Measurements from ENCODE around the gene DOCK8.

Gene DOCK8

DNA sequence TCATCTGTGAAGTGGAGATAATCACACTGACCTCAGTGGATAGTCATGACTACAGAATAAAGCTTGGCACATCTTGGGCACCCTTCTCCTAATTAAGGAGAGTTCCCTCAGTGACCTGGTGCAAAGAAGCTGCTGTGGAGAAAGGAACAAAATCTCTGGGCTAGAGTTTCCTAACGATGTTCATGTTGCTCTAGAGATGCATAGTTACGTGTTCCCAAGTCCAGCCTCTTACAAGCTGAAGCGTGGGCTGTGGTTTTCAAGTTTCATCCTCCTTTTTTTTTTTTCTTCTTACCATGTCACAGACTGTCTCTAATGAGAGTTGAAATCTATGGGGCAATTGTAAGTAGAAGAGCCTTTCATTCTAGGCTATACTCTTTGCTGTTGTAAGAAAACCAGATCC lies 113.8 kb downstream of the DOCK8 start:
- H3K27me3 Mint-ChIP-seq (ENCODE audit: low read depth), result no peaks in the 10 kb centered on the region
- peaks cover 73% of the 10 kb centered on the region for H3K36me3 Mint-ChIP-seq (ENCODE audit: low read depth)
- H3K9me3 Mint-ChIP-seq, result no peaks in the 10 kb centered on the region
- H3K4me3 Mint-ChIP-seq, result no peak overlapping the region
- peaks cover 2% of the 10 kb centered on the region for H3K4me1 Mint-ChIP-seq (ENCODE audit: low read depth)
- no peak for DNase-seq (ENCODE audit: low spot score)
- H3K27ac Mint-ChIP-seq, result no peak overlapping the region

DNA sequence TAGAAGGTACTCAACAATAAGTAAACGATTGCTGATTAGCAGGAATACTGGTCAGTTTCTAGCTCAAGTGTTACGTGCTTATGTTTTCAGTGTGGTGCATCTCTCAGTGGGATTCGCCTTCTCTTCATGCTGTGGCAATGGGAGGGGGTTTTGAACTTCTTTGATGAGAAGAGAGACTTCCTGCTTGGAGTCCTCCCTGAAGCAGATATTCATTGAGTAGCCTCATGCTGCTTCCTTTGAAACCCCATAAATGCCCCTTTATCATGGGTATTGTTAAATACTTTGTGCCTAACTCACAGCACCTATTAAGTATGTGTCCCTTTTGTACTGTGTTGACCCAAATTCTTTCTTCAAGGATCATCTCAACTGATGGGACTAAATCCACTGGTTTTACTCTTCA lies 116.5 kb downstream of the DOCK8 start:
- Mint-ChIP-seq H3K4me1 (ENCODE audit: low read depth) (peaks cover 11% of the 10 kb centered on the region), H3K36me3 (ENCODE audit: low read depth) (peaks cover 77% of the 10 kb centered on the region), H3K27ac (no peak overlapping the region), H3K9me3 (no peaks in the 10 kb centered on the region), H3K4me3 (no peak overlapping the region), H3K27me3 (ENCODE audit: low read depth) (no peaks in the 10 kb centered on the region)
- no peak for DNase-seq (ENCODE audit: low spot score)

DNA sequence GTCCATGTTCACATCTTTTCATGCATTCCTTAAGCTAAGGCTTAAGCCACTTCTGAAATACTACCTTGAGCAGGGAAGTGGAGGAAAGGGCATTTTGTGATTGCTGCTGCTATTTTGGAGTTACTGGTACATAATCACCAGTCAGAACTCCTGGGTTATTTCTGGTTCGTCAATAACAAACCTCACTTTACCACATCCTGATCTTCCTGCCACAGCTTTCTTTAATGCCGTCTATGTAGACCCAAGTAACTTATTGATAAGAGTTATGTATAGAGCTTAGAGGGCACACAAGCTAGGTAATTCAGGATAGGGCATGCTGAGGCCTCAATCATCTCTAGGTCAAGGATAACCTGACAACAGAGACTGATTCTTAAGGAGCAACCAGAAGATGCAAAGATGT lies 120.7 kb downstream of the DOCK8 start:
- H3K36me3 Mint-ChIP-seq (ENCODE audit: low read depth), result peaks cover 81% of the 10 kb centered on the region
- H3K4me1 Mint-ChIP-seq (ENCODE audit: low read depth), result peaks cover 10% of the 10 kb centered on the region
- H3K9me3 Mint-ChIP-seq, result no peaks in the 10 kb centered on the region
- DNase-seq (ENCODE audit: low spot score), result no peak
- H3K4me3 Mint-ChIP-seq, result no peak overlapping the region
- no peaks in the 10 kb centered on the region for H3K27me3 Mint-ChIP-seq (ENCODE audit: low read depth)
- peak overlapping the region; percentile 52 for H3K27ac Mint-ChIP-seq

DNA sequence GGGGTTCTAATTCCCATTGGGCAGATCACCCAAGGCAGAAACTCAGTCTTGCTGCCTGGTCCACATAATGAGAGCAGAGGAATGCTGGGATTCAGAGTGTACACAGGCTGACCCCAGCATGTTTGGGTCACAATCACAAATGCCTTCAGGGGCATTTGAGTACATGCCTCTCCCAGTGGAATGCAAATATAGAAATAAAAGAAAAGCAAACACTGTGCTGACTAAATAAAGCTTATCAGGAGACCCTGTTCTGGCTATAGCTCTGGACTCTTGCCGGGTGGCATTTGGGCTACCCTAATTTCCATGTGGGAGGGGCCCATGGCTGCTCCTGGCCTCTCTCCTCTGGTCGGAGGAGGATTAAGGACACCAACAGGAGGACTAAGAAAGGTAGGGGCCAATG lies 121.4 kb downstream of the DOCK8 start:
- Mint-ChIP-seq H3K27ac (no peak overlapping the region), H3K9me3 (no peaks in the 10 kb centered on the region), H3K27me3 (ENCODE audit: low read depth) (no peaks in the 10 kb centered on the region), H3K4me3 (no peak overlapping the region), H3K36me3 (ENCODE audit: low read depth) (peaks cover 80% of the 10 kb centered on the region), H3K4me1 (ENCODE audit: low read depth) (peaks cover 10% of the 10 kb centered on the region)
- DNase-seq (ENCODE audit: low spot score), result no peak

DNA sequence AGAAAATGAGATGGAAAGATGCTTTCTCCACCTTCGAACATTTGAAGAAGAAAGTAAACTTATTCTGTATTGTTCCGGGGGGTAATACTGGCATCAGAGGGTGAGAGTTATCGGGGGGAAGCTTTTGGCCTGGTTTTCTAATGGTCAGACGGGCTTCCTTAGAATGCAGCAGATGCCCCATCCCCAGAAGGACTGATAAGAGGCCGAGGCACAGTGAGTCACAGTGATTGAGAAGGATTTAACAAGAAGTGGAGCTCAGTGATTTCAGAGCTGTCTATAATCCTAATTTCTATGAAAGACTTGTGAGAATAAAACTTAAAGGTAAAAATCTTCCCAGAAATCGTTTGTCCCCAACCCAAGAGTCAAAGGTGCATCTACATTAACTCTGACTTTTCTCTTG lies 123.9 kb downstream of the DOCK8 start:
- Mint-ChIP-seq H3K9me3 (no peaks in the 10 kb centered on the region), H3K27me3 (ENCODE audit: low read depth) (no peaks in the 10 kb centered on the region), H3K36me3 (ENCODE audit: low read depth) (peaks cover 83% of the 10 kb centered on the region), H3K4me1 (ENCODE audit: low read depth) (peaks cover 10% of the 10 kb centered on the region), H3K27ac (no peak overlapping the region), H3K4me3 (no peak overlapping the region)
- DNase-seq (ENCODE audit: low spot score), result no peak

DNA sequence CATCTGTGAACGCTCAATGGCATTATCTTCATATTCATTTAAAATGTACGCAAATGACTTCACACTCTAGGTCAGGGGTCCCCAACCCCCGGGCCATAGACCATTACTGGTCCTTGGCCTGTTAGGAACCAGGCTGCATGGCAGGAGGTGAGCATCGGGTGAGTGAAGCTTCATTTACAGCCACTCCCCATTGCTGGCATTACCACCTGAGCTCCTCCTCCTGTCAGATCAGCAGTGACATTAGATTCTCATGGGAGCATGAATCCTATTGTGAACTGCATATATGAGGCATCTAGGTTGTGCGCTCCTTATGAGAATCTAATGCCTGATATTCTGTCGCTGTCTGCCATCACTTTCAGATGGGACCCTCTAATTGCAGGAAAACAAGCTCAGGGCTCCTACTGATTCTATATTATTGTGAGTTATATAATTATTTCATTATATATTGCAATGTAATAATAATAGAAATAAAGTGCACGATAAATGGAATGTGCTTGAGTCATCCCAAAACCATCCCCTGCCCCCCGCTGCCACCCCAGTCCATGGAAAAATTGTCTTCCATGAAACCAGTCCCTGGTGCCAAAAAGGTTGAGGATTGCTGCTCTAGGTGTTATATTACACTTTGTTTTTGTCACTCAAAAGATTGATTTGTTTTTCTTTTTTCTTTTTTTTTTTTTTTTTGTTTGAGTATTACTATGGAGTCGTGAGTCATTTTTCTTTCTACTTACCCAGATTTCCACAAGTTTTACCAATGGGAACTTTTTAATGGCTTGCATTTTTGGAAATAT lies 127.2 kb downstream of the DOCK8 start:
- Mint-ChIP-seq H3K4me1 (ENCODE audit: low read depth) (no peaks in the 10 kb centered on the region), H3K27me3 (ENCODE audit: low read depth) (no peaks in the 10 kb centered on the region), H3K9me3 (no peaks in the 10 kb centered on the region), H3K4me3 (no peak overlapping the region), H3K36me3 (ENCODE audit: low read depth) (peaks cover 83% of the 10 kb centered on the region), H3K27ac (no peak overlapping the region)
- DNase-seq (ENCODE audit: low spot score), result no peak

DNA sequence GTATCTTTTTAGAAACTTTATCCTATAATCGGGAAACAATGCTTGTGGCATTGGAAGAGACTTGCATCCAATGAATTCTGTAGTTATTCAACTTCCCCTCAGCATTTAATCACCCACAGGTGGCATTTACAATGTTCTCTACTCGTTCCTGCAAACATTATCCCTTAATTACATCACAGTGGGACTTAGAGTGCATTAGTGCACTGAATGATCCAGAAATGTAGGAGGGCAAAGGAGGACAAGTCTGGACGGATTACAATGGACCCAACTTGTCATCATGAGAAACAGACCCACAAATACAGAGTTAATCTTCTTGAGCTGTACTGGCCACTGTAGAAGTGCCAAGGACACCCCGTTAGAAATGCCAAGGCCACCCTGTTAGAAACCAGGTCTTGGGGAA lies 129.1 kb downstream of the DOCK8 start:
- Mint-ChIP-seq H3K9me3 (no peaks in the 10 kb centered on the region), H3K27ac (no peak overlapping the region)
- DNase-seq (ENCODE audit: low spot score), result no peak

DNA sequence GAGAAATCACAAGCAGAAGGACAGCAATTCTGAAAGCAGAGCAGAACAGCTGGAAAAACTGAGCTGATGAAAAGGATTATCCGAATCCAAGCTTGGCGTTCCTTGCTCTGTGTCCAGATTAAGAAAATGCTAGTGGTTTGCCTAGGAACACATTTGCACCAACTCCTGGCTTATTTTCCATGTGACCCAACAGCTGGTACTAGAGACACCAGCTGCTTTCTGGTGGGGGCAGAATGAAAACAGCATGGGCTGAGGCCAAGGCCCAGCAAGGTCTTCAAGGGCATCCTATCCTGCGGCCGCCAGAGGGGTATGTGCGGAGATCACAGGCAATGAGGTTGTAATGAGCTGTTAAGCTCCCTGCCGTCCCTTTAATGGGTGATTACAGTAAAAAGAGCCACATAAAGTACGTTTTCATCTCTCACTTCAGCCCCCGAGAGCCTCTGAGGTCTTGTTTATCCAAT lies 131.5 kb downstream of the DOCK8 start:
- Mint-ChIP-seq H3K27me3 (ENCODE audit: low read depth) (no peaks in the 10 kb centered on the region), H3K4me3 (no peak overlapping the region), H3K27ac (no peak overlapping the region), H3K9me3 (no peaks in the 10 kb centered on the region), H3K36me3 (ENCODE audit: low read depth) (peaks cover 83% of the 10 kb centered on the region), H3K4me1 (ENCODE audit: low read depth) (peaks cover 19% of the 10 kb centered on the region)
- no peak for DNase-seq (ENCODE audit: low spot score)

More for the DNA sequence above, 129.1 kb downstream of the DOCK8 start:
- peaks cover 82% of the 10 kb centered on the region for H3K36me3 Mint-ChIP-seq (ENCODE audit: low read depth)
- no peak overlapping the region for H3K4me3 Mint-ChIP-seq
- peaks cover 6% of the 10 kb centered on the region for H3K4me1 Mint-ChIP-seq (ENCODE audit: low read depth)
- H3K27me3 Mint-ChIP-seq (ENCODE audit: low read depth), result no peaks in the 10 kb centered on the region

DNA sequence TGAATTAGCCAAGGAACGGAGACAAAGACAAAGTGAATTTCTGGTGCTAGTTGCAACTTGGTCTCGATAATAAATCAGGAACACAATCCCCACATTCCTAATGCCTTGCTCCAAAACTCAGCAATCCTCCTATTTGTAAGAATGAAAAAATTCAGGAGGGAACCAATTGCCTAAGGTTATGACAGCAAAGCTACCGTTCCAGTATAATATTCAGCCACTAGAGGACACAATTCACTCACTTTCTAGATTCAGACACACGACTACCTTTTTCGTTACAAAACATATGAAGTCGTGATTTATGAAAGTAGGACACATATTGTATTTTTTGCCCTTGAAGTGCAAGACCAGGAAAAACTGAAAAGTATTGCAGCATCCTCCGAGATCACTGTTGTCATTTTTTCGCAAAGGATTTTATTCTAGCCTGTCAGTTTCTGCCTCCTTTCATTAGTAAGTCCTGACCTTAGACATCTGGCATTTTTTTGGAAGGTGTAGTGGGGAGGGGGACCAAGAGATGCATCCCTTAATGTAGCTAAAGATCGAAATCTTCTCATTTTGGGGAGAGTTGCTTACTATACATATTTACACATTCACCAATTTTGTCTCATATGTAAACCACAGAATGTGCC lies 133.1 kb downstream of the DOCK8 start:
- DNase-seq (ENCODE audit: low spot score), result no peak
- Mint-ChIP-seq H3K27me3 (ENCODE audit: low read depth) (no peaks in the 10 kb centered on the region), H3K4me3 (no peak overlapping the region), H3K4me1 (ENCODE audit: low read depth) (peaks cover 21% of the 10 kb centered on the region), H3K9me3 (no peaks in the 10 kb centered on the region), H3K27ac (no peak overlapping the region), H3K36me3 (ENCODE audit: low read depth) (peaks cover 82% of the 10 kb centered on the region)

DNA sequence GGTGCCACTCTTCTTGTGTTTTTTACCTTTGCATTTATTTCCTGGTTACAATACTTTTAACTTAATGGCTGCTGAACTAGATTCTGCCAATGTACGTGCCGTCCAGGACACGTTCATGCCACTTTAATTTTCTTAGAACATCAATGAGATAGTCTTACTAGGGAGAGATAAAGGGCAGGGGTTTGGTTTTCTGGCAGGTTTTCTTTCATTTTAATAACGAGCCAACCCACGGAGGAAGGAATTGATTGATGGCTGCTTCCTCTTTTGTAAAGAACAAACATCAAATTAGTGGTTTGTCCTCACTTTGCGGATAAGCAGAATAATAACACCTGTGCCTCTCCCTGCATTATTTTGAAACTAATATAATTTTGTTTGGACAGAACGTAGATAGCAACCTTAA lies 135.7 kb downstream of the DOCK8 start:
- no peak overlapping the region for H3K4me3 Mint-ChIP-seq
- H3K36me3 Mint-ChIP-seq (ENCODE audit: low read depth), result peaks cover 71% of the 10 kb centered on the region
- H3K4me1 Mint-ChIP-seq (ENCODE audit: low read depth), result peaks cover 25% of the 10 kb centered on the region
- peak overlapping the region; percentile 67 for H3K27ac Mint-ChIP-seq
- no peaks in the 10 kb centered on the region for H3K27me3 Mint-ChIP-seq (ENCODE audit: low read depth)
- no peak for DNase-seq (ENCODE audit: low spot score)
- no peaks in the 10 kb centered on the region for H3K9me3 Mint-ChIP-seq

DNA sequence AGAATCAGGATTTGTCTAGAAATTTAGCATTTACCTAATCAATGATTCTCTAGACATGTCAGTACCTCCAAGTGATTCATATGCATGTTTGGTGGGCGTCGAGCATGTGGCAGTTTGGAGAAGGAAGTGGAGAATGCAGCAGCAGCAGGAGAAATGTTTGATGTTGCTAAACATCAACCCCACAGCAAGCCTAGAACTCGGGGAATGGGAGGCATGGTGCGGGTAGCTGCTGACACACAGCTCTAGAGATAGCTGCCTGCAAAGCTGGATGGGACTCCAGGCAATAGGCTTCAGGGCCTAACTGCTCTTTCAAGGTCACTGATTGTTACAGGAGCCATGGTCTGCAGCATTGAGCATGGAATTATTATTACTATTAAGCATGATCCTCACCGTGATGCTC lies 137.3 kb downstream of the DOCK8 start:
- peaks cover 29% of the 10 kb centered on the region for H3K4me1 Mint-ChIP-seq (ENCODE audit: low read depth)
- H3K27ac Mint-ChIP-seq, result no peak overlapping the region
- H3K27me3 Mint-ChIP-seq (ENCODE audit: low read depth), result no peaks in the 10 kb centered on the region
- H3K9me3 Mint-ChIP-seq, result no peaks in the 10 kb centered on the region
- no peak for DNase-seq (ENCODE audit: low spot score)
- H3K4me3 Mint-ChIP-seq, result no peak overlapping the region
- H3K36me3 Mint-ChIP-seq (ENCODE audit: low read depth), result peaks cover 66% of the 10 kb centered on the region

DNA sequence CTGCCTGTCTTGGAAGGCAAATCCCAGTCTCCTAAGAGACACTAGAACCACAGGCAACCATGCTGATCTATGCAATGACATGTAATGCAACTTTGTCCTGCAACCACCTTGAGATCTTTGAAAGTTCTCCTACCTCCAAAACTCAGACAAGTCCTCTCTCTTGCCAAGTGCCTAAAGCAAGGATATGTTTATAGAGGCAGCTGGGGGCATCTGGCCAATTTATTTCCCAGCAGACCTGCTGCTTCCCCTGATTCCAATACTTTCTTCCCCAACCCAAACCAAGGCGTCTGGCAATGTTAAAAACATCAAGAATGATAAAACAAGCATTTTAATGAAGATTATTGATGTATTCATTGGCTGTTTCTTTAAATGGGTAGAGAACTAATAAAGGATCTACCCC lies 138.4 kb downstream of the DOCK8 start:
- Mint-ChIP-seq H3K27me3 (ENCODE audit: low read depth) (no peaks in the 10 kb centered on the region), H3K4me1 (ENCODE audit: low read depth) (peaks cover 26% of the 10 kb centered on the region), H3K4me3 (no peak overlapping the region), H3K9me3 (no peaks in the 10 kb centered on the region), H3K27ac (no peak overlapping the region), H3K36me3 (ENCODE audit: low read depth) (peaks cover 62% of the 10 kb centered on the region)
- no peak for DNase-seq (ENCODE audit: low spot score)

DNA sequence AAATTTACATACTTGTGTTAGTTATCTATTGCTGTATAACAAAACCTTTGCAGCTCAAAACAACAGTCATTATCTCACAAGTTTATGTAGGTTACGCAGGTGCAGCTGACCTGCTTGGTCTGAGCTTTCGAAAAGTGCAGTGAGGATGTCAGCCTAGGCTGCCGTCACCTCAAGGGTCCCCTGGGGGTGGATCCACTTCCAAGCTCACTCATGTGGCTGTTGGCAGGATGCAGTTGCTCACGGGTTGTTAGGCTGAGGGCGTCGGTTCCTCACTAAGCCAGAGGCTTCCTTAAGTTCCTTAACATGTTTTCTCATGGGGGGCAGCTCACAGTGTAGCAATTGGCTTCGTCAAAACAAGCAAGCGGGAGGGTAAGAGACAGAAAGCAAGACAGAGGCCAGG lies 139.8 kb downstream of the DOCK8 start:
- Mint-ChIP-seq H3K27me3 (ENCODE audit: low read depth) (no peaks in the 10 kb centered on the region), H3K9me3 (no peaks in the 10 kb centered on the region), H3K27ac (peak overlapping the region; percentile 4), H3K4me3 (no peak overlapping the region), H3K36me3 (ENCODE audit: low read depth) (peaks cover 64% of the 10 kb centered on the region), H3K4me1 (ENCODE audit: low read depth) (peaks cover 23% of the 10 kb centered on the region)
- no peak for DNase-seq (ENCODE audit: low spot score)

DNA sequence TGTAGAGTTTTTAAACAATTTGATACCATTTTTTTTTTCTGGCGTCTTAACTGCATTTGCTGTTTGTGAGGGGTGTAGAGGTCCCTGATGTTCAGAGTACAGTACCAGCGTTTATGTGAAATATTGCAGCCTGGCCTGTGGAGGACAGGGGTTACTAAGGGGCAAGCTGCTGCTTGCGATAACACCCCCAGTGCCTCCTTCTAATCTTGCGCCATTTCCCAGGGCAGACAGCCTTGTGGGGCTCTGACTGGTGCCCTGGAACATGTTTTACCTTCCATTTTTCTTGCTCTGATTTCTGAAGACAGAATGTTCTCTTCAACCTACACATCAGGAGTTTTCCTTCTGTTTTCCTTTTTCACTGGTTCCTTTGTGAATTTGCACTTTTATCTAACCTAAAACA lies 142.9 kb downstream of the DOCK8 start:
- Mint-ChIP-seq H3K9me3 (no peaks in the 10 kb centered on the region), H3K36me3 (ENCODE audit: low read depth) (peaks cover 61% of the 10 kb centered on the region), H3K4me1 (ENCODE audit: low read depth) (peaks cover 8% of the 10 kb centered on the region), H3K4me3 (no peak overlapping the region), H3K27ac (no peak overlapping the region), H3K27me3 (ENCODE audit: low read depth) (no peaks in the 10 kb centered on the region)
- no peak for DNase-seq (ENCODE audit: low spot score)

All from T-helper 2 cell treated with Interferon-gamma antibody and Interleukin-4, amounts not matched to agents 5 μg/mL and 100 μg/mL, for 36 hours (primary cell).